ENCODE measurements around the gene RGMB.
"Not testable (repeated sequence)": the region's sequence is repeated elsewhere in the genome, so short reads cannot be mapped to it uniquely, and the experiment has no call there.

RGMB gene

DNA sequence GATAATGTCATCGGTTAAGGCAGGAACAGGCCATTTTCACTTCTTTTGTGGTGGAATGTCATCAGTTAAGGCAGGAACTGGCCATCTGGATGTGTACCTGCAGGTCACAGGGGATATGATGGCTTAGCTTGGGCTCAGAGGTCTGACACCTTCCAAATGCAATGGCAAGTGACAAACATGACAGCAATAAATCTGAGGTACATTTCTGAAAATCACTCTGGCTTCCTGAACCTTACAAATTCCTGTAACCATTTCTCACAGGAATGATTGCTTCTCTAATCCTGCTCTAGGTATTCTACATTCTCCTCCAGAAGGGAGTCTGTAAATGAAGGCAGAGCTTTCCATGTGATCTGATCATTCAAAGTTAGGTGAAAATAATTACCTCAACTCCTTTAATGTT, 20.7 kb upstream of the RGMB start:
- H3K36me3 ChIP-seq (ENCODE audit: control insufficient read depth in 2 of 2, insufficient read depth in 1 of 2, low read length in 2 of 2); H3K4me1 ChIP-seq (ENCODE audit: control insufficient read depth, insufficient read depth, low read length); H3K27ac ChIP-seq (ENCODE audit: extremely low read depth, low read depth, low read length); H3K4me3 ChIP-seq (ENCODE audit: low read depth, low read length); H3K9me3 ChIP-seq (ENCODE audit: control insufficient read depth, insufficient read depth, low read depth, low read length); POLR2A ChIA-PET: not testable (repeated sequence)
- CTCF ChIA-PET = interaction anchor here (0.9 to 1.8 kb wide), 4 partner anchors 13 to 19 kb away, joined by 3 to 6 read pairs (median 4); no protein-coding TSS in a partner anchor

DNA sequence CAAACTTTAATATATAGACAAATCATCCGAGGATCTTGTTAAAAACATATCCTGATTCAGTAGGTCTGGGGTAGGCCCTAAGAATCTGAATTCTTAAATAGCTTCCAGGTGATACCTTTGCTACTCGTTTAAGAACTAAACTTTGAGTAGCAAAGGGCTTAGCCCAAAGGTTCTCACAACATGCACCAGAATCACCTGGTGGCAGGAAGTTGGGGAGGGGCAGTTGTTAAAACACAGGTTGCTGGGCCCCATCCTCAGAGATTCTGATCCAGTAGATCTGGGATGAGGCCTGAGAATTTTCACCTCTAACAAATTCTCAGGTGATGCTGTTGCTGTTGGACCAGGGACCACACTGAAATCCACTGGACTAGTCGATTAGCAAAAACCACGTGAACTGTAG, 20.0 kb upstream of the RGMB start:
- CTCF ChIA-PET = interaction anchor here (0.7 kb wide), 1 partner anchor 15 kb away, joined by 7 read pairs; no protein-coding TSS in a partner anchor
- Histone ChIP-seq H3K9me3 (ENCODE audit: control insufficient read depth, insufficient read depth, low read depth, low read length) (no peaks in the 10 kb centered on the region), H3K4me1 (ENCODE audit: control insufficient read depth, insufficient read depth, low read length) (no peaks in the 10 kb centered on the region; the same call in 1 of the 2 replicates), H3K27ac (ENCODE audit: extremely low read depth, low read depth, low read length) (no peak overlapping the region), H3K36me3 (ENCODE audit: control insufficient read depth in 2 of 2, insufficient read depth in 1 of 2, low read length in 2 of 2) (no peaks in the 10 kb centered on the region), H3K4me3 (ENCODE audit: low read depth, low read length) (no peak overlapping the region)
- TF ChIP-seq, protein P1, sequence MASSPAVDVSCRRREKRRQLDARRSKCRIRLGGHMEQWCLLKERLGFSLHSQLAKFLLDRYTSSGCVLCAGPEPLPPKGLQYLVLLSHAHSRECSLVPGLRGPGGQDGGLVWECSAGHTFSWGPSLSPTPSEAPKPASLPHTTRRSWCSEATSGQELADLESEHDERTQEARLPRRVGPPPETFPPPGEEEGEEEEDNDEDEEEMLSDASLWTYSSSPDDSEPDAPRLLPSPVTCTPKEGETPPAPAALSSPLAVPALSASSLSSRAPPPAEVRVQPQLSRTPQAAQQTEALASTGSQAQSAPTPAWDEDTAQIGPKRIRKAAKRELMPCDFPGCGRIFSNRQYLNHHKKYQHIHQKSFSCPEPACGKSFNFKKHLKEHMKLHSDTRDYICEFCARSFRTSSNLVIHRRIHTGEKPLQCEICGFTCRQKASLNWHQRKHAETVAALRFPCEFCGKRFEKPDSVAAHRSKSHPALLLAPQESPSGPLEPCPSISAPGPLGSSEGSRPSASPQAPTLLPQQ (tag by site-specific recombination; IDR thresholded peaks at IDR 0.05) = no peak
- no peak for TF ChIP-seq MZF1 (tag by site-specific recombination; IDR thresholded peaks at IDR 0.05; ENCODE audit: borderline replicate concordance)
- POLR2A ChIA-PET = no interaction called here

DNA sequence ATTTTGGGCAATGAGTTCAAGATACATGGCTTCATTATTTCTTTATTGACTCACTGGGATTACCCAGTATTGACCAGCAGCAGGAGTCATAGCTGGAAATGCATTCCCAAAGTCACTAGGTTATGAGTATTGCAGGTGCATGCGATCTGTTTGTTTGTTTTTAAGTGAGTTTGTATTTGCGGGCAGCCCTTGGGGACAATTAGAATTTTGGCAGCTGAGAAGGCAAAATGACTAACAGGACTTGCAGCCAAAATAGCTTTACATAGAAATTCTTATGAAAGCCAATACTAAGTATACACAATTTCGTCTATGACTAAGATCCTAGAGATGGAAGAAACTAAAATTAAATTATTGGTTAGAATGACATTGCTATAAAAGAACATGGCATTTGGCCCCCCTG, 18.1 kb upstream of the RGMB start:
- TF ChIP-seq, protein P2, sequence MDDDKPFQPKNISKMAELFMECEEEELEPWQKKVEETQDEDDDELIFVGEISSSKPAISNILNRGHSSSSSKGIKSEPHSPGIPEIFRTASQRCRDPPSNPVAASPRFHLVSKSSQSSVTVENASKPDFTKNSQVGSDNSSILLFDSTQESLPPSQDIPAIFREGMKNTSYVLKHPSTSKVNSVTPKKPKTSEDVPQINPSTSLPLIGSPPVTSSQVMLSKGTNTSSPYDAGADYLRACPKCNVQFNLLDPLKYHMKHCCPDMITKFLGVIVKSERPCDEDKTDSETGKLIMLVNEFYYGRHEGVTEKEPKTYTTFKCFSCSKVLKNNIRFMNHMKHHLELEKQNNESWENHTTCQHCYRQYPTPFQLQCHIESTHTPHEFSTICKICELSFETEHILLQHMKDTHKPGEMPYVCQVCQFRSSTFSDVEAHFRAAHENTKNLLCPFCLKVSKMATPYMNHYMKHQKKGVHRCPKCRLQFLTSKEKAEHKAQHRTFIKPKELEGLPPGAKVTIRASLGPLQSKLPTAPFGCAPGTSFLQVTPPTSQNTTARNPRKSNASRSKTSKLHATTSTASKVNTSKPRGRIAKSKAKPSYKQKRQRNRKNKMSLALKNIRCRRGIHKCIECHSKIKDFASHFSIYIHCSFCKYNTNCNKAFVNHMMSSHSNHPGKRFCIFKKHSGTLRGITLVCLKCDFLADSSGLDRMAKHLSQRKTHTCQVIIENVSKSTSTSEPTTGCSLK (tag by site-specific recombination; IDR thresholded peaks at IDR 0.05) = no peak
- TF ChIP-seq, protein P3, sequence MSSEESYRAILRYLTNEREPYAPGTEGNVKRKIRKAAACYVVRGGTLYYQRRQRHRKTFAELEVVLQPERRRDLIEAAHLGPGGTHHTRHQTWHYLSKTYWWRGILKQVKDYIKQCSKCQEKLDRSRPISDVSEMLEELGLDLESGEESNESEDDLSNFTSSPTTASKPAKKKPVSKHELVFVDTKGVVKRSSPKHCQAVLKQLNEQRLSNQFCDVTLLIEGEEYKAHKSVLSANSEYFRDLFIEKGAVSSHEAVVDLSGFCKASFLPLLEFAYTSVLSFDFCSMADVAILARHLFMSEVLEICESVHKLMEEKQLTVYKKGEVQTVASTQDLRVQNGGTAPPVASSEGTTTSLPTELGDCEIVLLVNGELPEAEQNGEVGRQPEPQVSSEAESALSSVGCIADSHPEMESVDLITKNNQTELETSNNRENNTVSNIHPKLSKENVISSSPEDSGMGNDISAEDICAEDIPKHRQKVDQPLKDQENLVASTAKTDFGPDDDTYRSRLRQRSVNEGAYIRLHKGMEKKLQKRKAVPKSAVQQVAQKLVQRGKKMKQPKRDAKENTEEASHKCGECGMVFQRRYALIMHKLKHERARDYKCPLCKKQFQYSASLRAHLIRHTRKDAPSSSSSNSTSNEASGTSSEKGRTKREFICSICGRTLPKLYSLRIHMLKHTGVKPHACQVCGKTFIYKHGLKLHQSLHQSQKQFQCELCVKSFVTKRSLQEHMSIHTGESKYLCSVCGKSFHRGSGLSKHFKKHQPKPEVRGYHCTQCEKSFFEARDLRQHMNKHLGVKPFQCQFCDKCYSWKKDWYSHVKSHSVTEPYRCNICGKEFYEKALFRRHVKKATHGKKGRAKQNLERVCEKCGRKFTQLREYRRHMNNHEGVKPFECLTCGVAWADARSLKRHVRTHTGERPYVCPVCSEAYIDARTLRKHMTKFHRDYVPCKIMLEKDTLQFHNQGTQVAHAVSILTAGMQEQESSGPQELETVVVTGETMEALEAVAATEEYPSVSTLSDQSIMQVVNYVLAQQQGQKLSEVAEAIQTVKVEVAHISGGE (tag by site-specific recombination; conservative IDR thresholded peaks at IDR 0.05; ENCODE audit: low read depth) = no peak
- TF ChIP-seq ZNF121 (tag by site-specific recombination; IDR thresholded peaks at IDR 0.05) = no peak
- TF ChIP-seq, protein P4, sequence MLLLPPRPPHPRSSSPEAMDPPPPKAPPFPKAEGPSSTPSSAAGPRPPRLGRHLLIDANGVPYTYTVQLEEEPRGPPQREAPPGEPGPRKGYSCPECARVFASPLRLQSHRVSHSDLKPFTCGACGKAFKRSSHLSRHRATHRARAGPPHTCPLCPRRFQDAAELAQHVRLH (tag by site-specific recombination; IDR thresholded peaks at IDR 0.05) = no peak
- no peak for TF ChIP-seq ZNF768 (tag by site-specific recombination; IDR thresholded peaks at IDR 0.05)
- TF ChIP-seq ZSCAN30 (tag by site-specific recombination; IDR thresholded peaks at IDR 0.05) = no peak
- TF ChIP-seq SP3 (tag by site-specific recombination; IDR thresholded peaks at IDR 0.05) = no peak
- TF ChIP-seq SCRT2 (tag by site-specific recombination; IDR thresholded peaks at IDR 0.05) = no peak
- TF ChIP-seq ZNF792 (tag by site-specific recombination; IDR thresholded peaks at IDR 0.05) = no peak
- TF ChIP-seq ZNF16 (tag by site-specific recombination; IDR thresholded peaks at IDR 0.05; ENCODE audit: low read depth) = no peak
- no peak for TF ChIP-seq OSR2 (tag by site-specific recombination; IDR thresholded peaks at IDR 0.05)
- TF ChIP-seq ZNF510 (tag by site-specific recombination; IDR thresholded peaks at IDR 0.05; ENCODE audit: insufficient replicate concordance) = no peak
- no peak for TF ChIP-seq ZNF555 (tag by site-specific recombination; conservative IDR thresholded peaks at IDR 0.05)
- no peak for TF ChIP-seq ZNF621 (tag by site-specific recombination; IDR thresholded peaks at IDR 0.05)
- no peak for TF ChIP-seq ZNF624 (tag by site-specific recombination; IDR thresholded peaks at IDR 0.05)
- TF ChIP-seq ZBTB7A (tag by site-specific recombination; IDR thresholded peaks at IDR 0.05; ENCODE audit: low read depth) = no peak
- Histone ChIP-seq H3K4me3 (ENCODE audit: low read depth, low read length) (no peak overlapping the region), H3K36me3 (ENCODE audit: control insufficient read depth in 2 of 2, insufficient read depth in 1 of 2, low read length in 2 of 2) (no peaks in the 10 kb centered on the region), H3K9me3 (ENCODE audit: control insufficient read depth, insufficient read depth, low read depth, low read length) (no peaks in the 10 kb centered on the region), H3K4me1 (ENCODE audit: control insufficient read depth, insufficient read depth, low read length) (no peaks in the 10 kb centered on the region; the same call in 1 of the 2 replicates), H3K27ac (ENCODE audit: extremely low read depth, low read depth, low read length) (no peak overlapping the region)
- CTCF ChIA-PET = interaction anchor here (1.0 to 1.2 kb wide), 2 partner anchors 13 to 14 kb away, joined by 4 to 9 read pairs; no protein-coding TSS in a partner anchor
- POLR2A ChIA-PET = no interaction called here

Measured in HEK293 (cell line).